Immature natural killer cell (primary cell): ENCODE results near the gene CNOT9. TPM values are rescaled to one million over a fixed set of nuclear protein-coding genes. Genes with fewer than 3 reads are reported as not detected.
A peak's percentile ranks its signal among the peaks of the same experiment; 100 is the strongest.

Experiments
- DNase-seq, 3 donors: peaks; one replicate each; pipeline ENCODE4 v3.0.0; 2022; ENCODE audit warnings: mixed read lengths in 1 of 3
- H3K27ac Mint-ChIP-seq, 6 donors: one replicate each; pipeline ENCODE4 v1.8.0; 2020; ENCODE audit warnings: mixed read lengths in 6 of 6, mild to moderate bottlenecking in 5 of 6, inconsistent platforms in 4 of 6, moderate library complexity in 3 of 6
- H3K27me3 Mint-ChIP-seq, 3 donors: one replicate each; pipeline ENCODE4 v1.8.0; 2020 to 2021; ENCODE audit warnings: low read depth in 3 of 3, mild to moderate bottlenecking in 3 of 3, mixed read lengths in 3 of 3, moderate library complexity in 3 of 3, inconsistent platforms in 1 of 3
- H3K36me3 Mint-ChIP-seq, 3 donors: one replicate each; pipeline ENCODE4 v1.8.0; 2020; ENCODE audit warnings: mixed read lengths in 3 of 3, inconsistent platforms in 2 of 3, mild to moderate bottlenecking in 2 of 3
- H3K4me1 Mint-ChIP-seq, 2 donors: one replicate each; pipeline ENCODE4 v1.8.0; 2020; ENCODE audit warnings: inconsistent platforms in 2 of 2, mild to moderate bottlenecking in 2 of 2, mixed read lengths in 2 of 2, moderate library complexity in 1 of 2
- H3K4me3 Mint-ChIP-seq, 5 donors: one replicate each; pipeline ENCODE4 v1.8.0; 2020; ENCODE audit warnings: mild to moderate bottlenecking in 5 of 5, mixed read lengths in 5 of 5, inconsistent platforms in 3 of 5, moderate library complexity in 3 of 5
- H3K9me3 Mint-ChIP-seq, 6 donors: one replicate each; pipeline ENCODE4 v1.8.0; 2020; ENCODE audit warnings: mild to moderate bottlenecking in 6 of 6, mixed read lengths in 6 of 6, inconsistent platforms in 4 of 6, moderate library complexity in 3 of 6
- polyA plus RNA-seq, 3 donors: library from polyadenylated mRNA; unstranded; fragments of 300-500 nt; fragmentation: Illumina TruSeq; gene quantifications; one replicate each; pipeline ENCODE4 v1.2.3, GENCODE V29; 2021

CNOT9 gene
- polyA plus RNA-seq, 3 donors from 2014 or later = 17.7 to 22.3 (median 19.9) TPM

DNA sequence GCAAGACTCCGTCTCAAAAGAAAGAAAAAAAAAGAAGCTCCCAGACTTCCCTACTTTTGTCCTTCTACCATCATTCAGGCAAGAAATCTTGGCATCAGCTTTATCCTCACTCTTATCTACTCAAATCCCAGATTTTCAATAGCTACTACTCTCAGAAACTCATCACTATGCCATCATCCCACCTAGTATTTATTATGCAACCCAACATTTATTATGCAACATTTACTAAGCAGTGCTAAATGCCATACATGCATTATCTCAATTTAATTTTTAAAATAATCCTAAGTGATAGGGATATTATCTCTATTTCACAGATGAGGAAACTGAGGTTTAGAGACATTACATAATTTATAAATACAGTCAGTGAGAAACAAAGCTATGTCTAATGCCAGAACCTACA lies 4.6 kb upstream of the CNOT9 start:
- peaks cover 25 to 30% of the 10 kb centered on the region in 2 donors for H3K4me1 Mint-ChIP-seq
- peak overlapping the region in 4 of 6 donors; percentile 44 to 69 (median 52) for H3K27ac Mint-ChIP-seq
- H3K4me3 Mint-ChIP-seq = no peak overlapping the region
- no peaks in the 10 kb centered on the region for H3K9me3 Mint-ChIP-seq
- H3K27me3 Mint-ChIP-seq = peaks cover 7 to 12% (median 9%) of the 10 kb centered on the region in 3 donors
- DNase-seq = no peak
- H3K36me3 Mint-ChIP-seq = peaks cover 0 to 22% (median 22%) of the 10 kb centered on the region in 3 donors

DNA sequence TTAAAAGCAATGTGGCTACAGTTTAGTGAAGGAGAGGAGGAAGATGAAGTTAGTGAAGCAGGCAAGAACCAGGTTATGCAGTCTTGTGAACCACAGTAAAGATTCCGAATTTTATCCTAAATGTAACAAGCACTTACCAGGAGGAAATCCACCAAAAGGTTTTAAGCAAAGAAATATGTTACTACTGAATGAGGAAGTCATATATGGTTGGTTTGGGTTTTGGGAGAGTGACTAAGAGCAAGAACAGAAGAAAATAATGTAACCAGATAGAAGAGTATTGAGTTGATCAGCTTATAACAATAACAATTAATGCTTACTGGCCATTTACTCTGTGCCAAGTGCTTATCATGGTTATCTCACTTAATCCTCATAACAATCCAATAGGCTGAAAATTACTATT lies 2.3 kb upstream of the CNOT9 start:
- Mint-ChIP-seq H3K9me3 (no peaks in the 10 kb centered on the region), H3K27ac (peak overlapping the region; percentile 95 to 99 (median 99)), H3K36me3 (peaks cover 0 to 12% (median 12%) of the 10 kb centered on the region in 3 donors), H3K4me1 (peaks cover 48 to 53% of the 10 kb centered on the region in 2 donors), H3K4me3 (peak overlapping the region; percentile 90 to 98 (median 93)), H3K27me3 (peaks cover 8 to 16% (median 15%) of the 10 kb centered on the region in 3 donors)
- no peak for DNase-seq

DNA sequence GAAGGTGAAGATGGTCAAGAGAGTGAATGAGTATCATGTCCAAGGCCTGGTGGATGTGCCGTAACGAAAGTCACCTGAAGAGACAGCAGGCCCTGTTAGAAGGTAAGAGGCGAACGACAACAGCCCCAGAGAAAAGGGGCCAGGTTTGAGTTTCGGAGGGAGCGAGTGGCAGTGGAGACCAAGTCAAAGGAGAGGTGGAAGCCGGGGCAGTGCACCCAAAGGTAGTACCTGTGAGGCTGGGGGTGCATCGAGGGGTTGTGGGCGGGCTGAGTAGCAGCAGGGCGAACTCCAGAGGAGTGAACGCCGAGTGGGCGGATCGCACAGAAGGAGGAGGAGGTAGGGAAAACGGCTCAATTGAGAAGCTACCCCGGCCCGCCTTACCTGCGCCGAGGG lies 846 bp upstream of the CNOT9 start:
- Mint-ChIP-seq H3K27ac (peak overlapping the region; percentile 95 to 99 (median 99)), H3K9me3 (no peaks in the 10 kb centered on the region), H3K4me1 (peaks cover 55 to 59% of the 10 kb centered on the region in 2 donors), H3K27me3 (peaks cover 8 to 16% (median 15%) of the 10 kb centered on the region in 3 donors), H3K4me3 (peak overlapping the region; percentile 90 to 98 (median 93)), H3K36me3 (peaks cover 0 to 4% (median 0%) of the 10 kb centered on the region in 3 donors)
- no peak for DNase-seq

DNA sequence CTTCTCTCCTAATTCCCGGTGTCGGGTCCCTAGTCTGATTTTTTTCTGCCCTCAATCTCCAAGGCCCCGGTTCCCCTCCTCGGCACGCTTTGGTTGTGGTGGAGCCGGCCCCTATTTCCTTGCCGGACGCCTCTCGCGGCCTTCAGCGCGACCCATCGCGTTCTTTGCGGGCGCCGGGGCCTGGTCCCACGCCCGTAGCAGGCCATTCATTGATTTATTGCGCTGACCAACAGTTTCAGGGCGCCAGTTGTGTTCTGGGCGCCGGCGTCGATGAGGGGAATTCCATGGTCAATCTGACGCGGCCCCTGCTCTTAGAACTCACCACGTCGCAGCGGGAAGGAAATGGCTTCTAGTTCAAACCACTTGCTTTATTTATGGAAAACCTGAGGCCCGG lies 396 bp downstream of the CNOT9 start:
- H3K9me3 Mint-ChIP-seq = no peaks in the 10 kb centered on the region
- H3K4me1 Mint-ChIP-seq = peaks cover 55 to 60% of the 10 kb centered on the region in 2 donors
- peaks cover 0 to 2% (median 0%) of the 10 kb centered on the region in 3 donors for H3K36me3 Mint-ChIP-seq
- peaks cover 8 to 16% (median 15%) of the 10 kb centered on the region in 3 donors for H3K27me3 Mint-ChIP-seq
- H3K4me3 Mint-ChIP-seq = peak overlapping the region; percentile 90 to 98 (median 93)
- DNase-seq = peak; percentile 67 to 70 (median 69)
- H3K27ac Mint-ChIP-seq = peak overlapping the region; percentile 95 to 99 (median 99)

DNA sequence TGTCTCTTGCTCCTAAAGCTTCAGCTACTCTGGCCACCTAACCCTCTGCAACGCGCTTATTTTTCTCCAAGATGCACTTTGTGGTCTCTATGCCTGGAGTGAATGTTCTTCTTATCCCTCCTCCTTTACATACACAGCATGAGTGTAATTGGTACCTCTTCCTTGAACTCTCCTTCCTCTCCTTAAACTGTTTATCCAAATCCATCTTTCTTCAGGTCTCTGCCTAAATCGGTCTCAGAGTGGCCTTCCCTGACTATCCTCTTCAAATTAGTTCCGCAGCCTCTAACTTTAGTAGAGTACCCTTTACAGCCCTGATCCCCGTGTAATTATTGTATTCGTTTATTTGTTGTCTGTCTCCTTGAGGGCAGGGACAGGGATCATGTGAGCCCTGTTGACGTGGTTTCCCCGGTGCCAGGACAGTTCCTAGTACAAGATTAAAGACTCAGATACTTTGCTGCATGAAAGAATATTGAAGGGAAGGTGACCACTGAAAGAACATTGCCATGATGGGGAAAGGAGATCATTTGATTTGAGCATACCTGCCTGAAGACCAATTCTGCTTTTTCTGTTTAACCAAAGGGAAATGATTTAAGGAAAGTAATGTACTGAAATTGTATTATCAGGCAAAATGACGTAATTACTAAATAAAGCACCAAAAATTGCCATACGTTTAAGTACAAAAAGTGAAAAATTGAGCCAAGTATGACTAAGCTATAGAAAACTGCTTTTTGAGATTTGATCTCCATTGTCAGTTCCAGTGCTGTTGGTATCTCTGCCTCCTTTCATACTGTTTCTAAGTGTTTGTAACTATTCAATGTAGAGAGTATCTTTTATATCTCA lies 1.2 kb downstream of the CNOT9 start:
- H3K27ac Mint-ChIP-seq = peak overlapping the region; percentile 95 to 99 (median 99)
- H3K27me3 Mint-ChIP-seq = peaks cover 8 to 16% (median 15%) of the 10 kb centered on the region in 3 donors
- DNase-seq = peak in 2 of 3 donors; percentile 5 to 9

DNA sequence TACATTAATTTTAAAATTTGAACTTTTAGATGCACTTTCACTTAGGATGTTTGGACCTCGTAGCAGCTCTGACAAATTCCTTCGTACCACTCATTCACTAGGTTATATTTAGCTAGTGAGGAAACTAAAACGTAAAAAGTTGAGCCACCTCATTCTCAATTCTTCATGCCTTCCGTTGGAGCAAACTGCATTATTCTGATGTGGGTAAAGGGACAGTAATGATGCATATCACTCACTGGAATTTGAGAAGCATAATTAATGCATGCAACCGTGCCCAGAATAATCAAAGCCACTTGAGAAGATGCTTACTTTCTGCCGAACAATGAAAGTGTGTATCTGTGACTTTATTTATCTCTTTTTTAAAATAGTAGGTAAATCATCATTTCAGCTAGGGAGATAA lies 2.2 kb downstream of the CNOT9 start:
- no peak for DNase-seq
- peaks cover 8 to 16% (median 15%) of the 10 kb centered on the region in 3 donors for H3K27me3 Mint-ChIP-seq
- H3K4me1 Mint-ChIP-seq = peaks cover 55 to 64% of the 10 kb centered on the region in 2 donors
- H3K9me3 Mint-ChIP-seq = no peaks in the 10 kb centered on the region
- H3K36me3 Mint-ChIP-seq = no peaks in the 10 kb centered on the region
- peak overlapping the region; percentile 42 to 98 (median 92) for H3K4me3 Mint-ChIP-seq
- H3K27ac Mint-ChIP-seq = peak overlapping the region; percentile 95 to 99 (median 99)

More for the DNA sequence above, 1.2 kb downstream of the CNOT9 start:
- H3K36me3 Mint-ChIP-seq = no peaks in the 10 kb centered on the region
- peak overlapping the region; percentile 90 to 98 (median 93) for H3K4me3 Mint-ChIP-seq
- peaks cover 55 to 60% of the 10 kb centered on the region in 2 donors for H3K4me1 Mint-ChIP-seq
- H3K9me3 Mint-ChIP-seq = no peaks in the 10 kb centered on the region

DNA sequence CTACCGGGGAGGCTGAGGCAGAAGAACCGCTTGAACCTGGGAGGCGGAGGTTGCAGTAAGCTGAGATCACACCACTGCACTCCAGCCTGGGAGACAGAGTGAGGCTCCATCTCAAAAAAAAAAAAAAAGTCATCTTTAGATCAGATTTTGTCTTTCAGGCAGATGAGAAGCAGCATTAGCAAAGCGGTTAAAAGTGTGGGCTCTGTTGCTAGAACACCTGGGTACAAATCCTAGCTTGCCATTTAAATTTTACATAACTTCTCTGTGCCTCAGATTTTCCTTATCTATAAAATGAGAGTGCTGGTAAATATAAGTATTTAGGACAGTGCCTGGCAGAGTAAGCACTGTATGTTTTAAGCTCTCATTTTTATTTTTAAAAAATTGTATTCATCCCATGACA lies 8.2 kb downstream of the CNOT9 start:
- Mint-ChIP-seq H3K4me1 (peaks cover 9 to 45% of the 10 kb centered on the region in 2 donors), H3K4me3 (no peak overlapping the region), H3K27ac (peak overlapping the region in 1 of 6 donors; percentile 7), H3K36me3 (peaks cover 0 to 7% (median 0%) of the 10 kb centered on the region in 3 donors), H3K27me3 (no peaks in the 10 kb centered on the region), H3K9me3 (no peaks in the 10 kb centered on the region)
- DNase-seq = no peak

DNA sequence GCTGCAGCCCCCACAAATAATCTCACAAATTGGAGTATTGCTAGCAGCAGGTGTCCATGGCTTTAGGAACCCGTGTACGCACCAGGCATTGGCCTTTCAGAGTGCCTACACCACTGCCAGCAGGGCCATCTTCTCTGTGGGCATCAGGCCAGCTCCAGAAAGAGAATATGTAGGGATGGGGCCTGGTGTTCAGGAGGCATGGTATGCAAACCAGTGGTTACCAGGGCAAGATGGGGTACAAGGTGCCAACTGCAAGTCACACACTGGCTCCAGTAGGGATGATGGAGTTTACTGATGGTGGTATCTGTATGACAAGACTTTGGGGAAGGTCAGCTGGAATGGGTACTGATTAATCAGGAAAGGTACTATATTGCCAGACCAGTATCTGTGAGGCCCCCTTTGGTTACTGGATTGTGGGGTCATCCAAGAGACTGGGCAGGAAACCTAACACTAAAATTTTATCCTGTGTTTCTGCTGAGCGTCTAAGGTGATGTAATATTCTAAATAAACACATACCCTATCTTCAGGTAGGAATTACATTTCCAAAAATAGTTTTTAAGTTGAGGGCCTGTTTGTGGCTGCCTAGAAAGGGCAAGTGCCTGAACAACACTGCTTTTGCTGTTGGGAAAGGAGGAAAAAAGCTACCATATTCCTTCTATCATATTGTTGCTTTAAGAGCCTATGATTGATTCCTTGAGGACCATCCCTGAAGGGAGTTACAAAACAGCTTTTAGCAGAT lies 9.0 kb downstream of the CNOT9 start:
- Mint-ChIP-seq H3K36me3 (peaks cover under 1 to 8% (median 1%) of the 10 kb centered on the region in 3 donors), H3K27ac (peak overlapping the region in 4 of 6 donors; percentile 11 to 36 (median 20)), H3K27me3 (no peaks in the 10 kb centered on the region), H3K4me1 (peaks cover 10 to 43% of the 10 kb centered on the region in 2 donors), H3K9me3 (no peaks in the 10 kb centered on the region), H3K4me3 (no peak overlapping the region)
- DNase-seq = no peak

DNA sequence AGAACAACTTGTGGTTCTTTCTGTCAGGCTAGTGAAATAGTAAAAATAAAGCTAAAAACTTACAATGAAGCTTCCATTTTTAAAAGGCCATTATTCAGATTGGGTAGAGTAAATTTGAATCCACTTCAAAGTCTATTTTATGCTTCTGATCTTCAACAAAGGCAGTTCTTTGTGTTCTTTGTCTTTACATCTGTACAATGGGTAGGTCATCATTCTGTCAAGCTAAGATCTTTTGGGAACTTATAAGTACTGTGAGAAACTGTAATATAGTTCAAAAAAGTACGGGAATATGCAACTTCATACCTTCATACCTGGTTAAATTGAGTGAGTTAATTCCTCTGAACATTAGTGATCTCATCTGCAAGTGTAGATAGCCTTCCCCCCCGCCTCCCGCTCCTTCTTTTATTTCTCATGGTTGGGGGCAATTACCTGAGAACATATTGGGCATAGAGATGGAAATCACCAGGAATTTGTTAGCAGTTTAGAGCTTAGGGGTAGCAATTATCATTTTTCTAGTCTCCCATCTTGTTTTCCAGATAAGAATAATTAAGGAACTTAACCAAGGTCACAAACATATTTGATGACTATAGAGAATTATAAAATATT lies 9.7 kb downstream of the CNOT9 start:
- H3K4me1 Mint-ChIP-seq = peaks cover 10 to 48% of the 10 kb centered on the region in 2 donors
- no peaks in the 10 kb centered on the region for H3K9me3 Mint-ChIP-seq
- H3K27me3 Mint-ChIP-seq = no peaks in the 10 kb centered on the region
- no peak for DNase-seq
- peak overlapping the region in 3 of 6 donors; percentile 4 to 54 (median 12) for H3K27ac Mint-ChIP-seq
- H3K4me3 Mint-ChIP-seq = no peak overlapping the region
- peaks cover 7 to 16% (median 8%) of the 10 kb centered on the region in 3 donors for H3K36me3 Mint-ChIP-seq

DNA sequence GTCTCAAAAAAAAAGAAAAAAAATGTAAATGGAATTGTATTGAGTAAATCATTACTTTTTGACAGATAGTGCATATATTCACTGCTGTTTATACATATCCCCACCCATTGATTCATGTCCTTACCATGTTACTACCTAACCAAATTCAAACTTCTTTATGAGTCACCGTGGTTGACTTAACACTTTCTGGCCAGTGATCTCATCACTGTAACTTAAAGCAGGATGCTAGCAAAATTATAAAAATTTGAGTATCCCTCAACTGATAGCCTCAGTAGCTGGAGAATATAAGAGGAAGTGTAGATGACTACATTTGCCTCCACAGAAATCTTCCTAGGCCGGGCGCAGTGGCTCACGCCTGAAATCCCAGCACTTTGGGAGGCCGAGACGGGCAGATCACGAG lies 13.4 kb downstream of the CNOT9 start:
- H3K27me3 Mint-ChIP-seq = no peaks in the 10 kb centered on the region
- peaks cover 10 to 37% of the 10 kb centered on the region in 2 donors for H3K4me1 Mint-ChIP-seq
- no peak overlapping the region for H3K4me3 Mint-ChIP-seq
- H3K36me3 Mint-ChIP-seq = peaks cover 19 to 39% (median 21%) of the 10 kb centered on the region in 3 donors
- H3K27ac Mint-ChIP-seq = peak overlapping the region in 2 of 6 donors; percentile 43 to 54
- no peaks in the 10 kb centered on the region for H3K9me3 Mint-ChIP-seq
- peak in 1 of 3 donors; percentile 2 for DNase-seq

DNA sequence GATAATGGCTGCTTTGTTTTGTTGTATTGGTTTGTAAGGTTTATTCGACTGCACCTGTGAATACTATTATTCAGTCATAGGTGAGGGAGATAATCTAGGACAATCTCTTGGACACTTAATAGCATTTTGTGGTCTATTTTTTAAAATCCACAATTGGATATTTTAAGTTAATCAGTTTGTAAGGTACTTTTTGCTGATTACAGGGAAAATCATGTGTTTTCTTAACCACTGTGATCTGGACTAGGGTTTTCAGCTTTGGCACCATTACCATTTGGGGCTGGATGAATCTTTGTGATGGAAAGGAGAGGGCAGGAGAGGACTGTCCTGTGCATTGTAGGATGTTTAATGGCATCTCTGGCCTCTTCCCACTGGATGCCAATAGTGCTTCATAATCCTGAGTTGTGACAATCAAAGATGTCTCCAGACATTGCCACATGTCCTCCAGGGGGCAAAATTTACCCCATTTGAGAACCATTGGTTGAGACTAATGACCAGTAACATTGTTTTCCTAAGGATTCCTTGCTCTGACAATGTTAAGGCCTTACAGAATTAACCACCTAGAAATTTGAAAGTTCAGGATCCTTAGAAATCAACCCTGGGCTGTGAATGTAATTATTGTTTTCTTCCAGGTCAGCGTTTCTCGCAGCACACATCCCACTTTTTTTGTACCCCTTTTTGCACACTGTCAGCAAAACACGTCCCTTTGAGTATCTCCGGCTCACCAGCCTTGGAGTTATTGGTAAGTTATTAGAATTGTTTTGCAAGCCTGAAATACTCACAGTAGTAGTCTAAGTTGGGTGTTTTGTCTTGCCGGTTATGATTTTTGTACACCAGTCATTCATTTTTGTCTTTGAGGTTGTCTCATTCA lies 15.6 kb downstream of the CNOT9 start:
- H3K27me3 Mint-ChIP-seq = no peaks in the 10 kb centered on the region
- H3K36me3 Mint-ChIP-seq = peaks cover 19 to 49% (median 21%) of the 10 kb centered on the region in 3 donors
- no peaks in the 10 kb centered on the region for H3K9me3 Mint-ChIP-seq
- H3K4me1 Mint-ChIP-seq = peaks cover 3 to 24% of the 10 kb centered on the region in 2 donors
- no peak overlapping the region for H3K4me3 Mint-ChIP-seq
- no peak for DNase-seq
- H3K27ac Mint-ChIP-seq = peak overlapping the region in 4 of 6 donors; percentile 0 to 64 (median 36)

DNA sequence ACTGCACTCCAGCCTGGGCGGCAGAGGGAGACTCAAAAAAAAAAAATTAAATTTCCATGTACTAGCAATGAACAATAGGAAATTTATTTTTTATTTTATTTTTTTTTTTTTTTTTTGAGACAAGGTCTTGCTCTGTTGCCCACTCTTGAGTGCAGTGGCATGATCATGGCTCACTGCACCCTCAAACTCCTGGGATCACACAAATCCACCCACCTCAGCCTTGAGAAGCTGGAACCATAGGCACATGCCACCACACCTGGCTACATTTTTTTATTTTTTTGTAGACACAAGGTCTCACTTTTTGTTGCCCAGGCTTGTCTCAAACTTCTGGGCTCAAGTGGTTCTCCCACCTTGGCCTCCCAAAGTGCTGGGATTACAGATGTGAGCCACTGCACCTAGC lies 16.9 kb downstream of the CNOT9 start:
- H3K9me3 Mint-ChIP-seq = no peaks in the 10 kb centered on the region
- peaks cover 3 to 19% of the 10 kb centered on the region in 2 donors for H3K4me1 Mint-ChIP-seq
- DNase-seq = no peak
- peaks cover 23 to 54% (median 25%) of the 10 kb centered on the region in 3 donors for H3K36me3 Mint-ChIP-seq
- H3K27ac Mint-ChIP-seq = no peak overlapping the region
- no peaks in the 10 kb centered on the region for H3K27me3 Mint-ChIP-seq
- no peak overlapping the region for H3K4me3 Mint-ChIP-seq
